Loucy (cell line): ENCODE measurements around the gene H2BW1.
"Not testable (repeated sequence)": the region's sequence is repeated elsewhere in the genome, so short reads cannot be mapped to it uniquely, and the experiment has no call there.

Experiments
- H2AFZ ChIP-seq: fragments of 200-600 bp; sonication (generic); 2 replicates; pipeline ENCODE4 v1.6.0; 2016; ENCODE audit warnings: antibody characterized with exemption, mild to moderate bottlenecking, low read length, moderate library complexity
- H3F3A ChIP-seq: fragments of 200-600 bp; 2 replicates; pipeline ENCODE4 v1.6.0; 2016; ENCODE audit warnings: antibody characterized with exemption, low read depth, mild to moderate bottlenecking
- H3K27me3 ChIP-seq: fragments of 200-600 bp; sonication (generic); 2 replicates; pipeline ENCODE4 v1.6.1; 2014; ENCODE audit warnings: low read length, mild to moderate bottlenecking; ENCODE audit not compliant: insufficient read depth, poor library complexity, severe bottlenecking
- H3K36me3 ChIP-seq: fragments of 200-600 bp; sonication (generic); 2 replicates; pipeline ENCODE4 v1.6.1; 2016; ENCODE audit warnings: low read length; ENCODE audit not compliant: insufficient read depth
- H3K4me1 ChIP-seq: fragments of 200-600 bp; sonication (generic); 2 replicates; pipeline ENCODE4 v1.5.1; 2014; ENCODE audit warnings: low read length, mild to moderate bottlenecking; ENCODE audit not compliant: insufficient read depth, poor library complexity, severe bottlenecking
- H3K4me2 ChIP-seq: fragments of 200-600 bp; sonication (generic); 2 replicates; pipeline ENCODE4 v1.6.0; 2014; ENCODE audit warnings: antibody characterized with exemption, low read length, low read depth, mild to moderate bottlenecking; ENCODE audit not compliant: poor library complexity, severe bottlenecking
- H3K4me3 ChIP-seq: fragments of 200-600 bp; sonication (generic); 2 replicates; pipeline ENCODE4 v1.5.1; 2014; ENCODE audit warnings: low read length, mild to moderate bottlenecking, mixed read lengths; ENCODE audit not compliant: poor library complexity, severe bottlenecking
- H3K79me2 ChIP-seq: fragments of 200-600 bp; sonication (generic); 2 replicates; pipeline ENCODE4 v1.6.1; 2014; ENCODE audit warnings: low read length; ENCODE audit not compliant: insufficient read depth
- H3K9ac ChIP-seq: fragments of 200-600 bp; sonication (generic); 2 replicates; pipeline ENCODE4 v1.6.0; 2014; ENCODE audit warnings: mild to moderate bottlenecking, low read depth, low read length, moderate library complexity; ENCODE audit not compliant: poor library complexity, severe bottlenecking
- H3K9me2 ChIP-seq: fragments of 200-600 bp; sonication (generic); replicated peaks from 2 replicates; pipeline ENCODE4 v1.6.1; 2016; ENCODE audit warnings: low read depth, low read length, mixed read lengths
- H3K9me3 ChIP-seq: fragments of 200-600 bp; sonication (generic); 2 replicates; pipeline ENCODE4 v1.6.1; 2014; ENCODE audit warnings: mild to moderate bottlenecking, antibody characterized with exemption, low read length, low read depth; ENCODE audit not compliant: insufficient read depth
- H4K20me1 ChIP-seq: fragments of 200-600 bp; sonication (generic); 2 replicates; pipeline ENCODE4 v1.6.0; 2014; ENCODE audit warnings: antibody characterized with exemption, low read length, mild to moderate bottlenecking; ENCODE audit not compliant: insufficient read depth, poor library complexity, severe bottlenecking
- EZH2phosphoT487 ChIP-seq: fragments of 200-600 bp; IDR thresholded peaks from 2 replicates; pipeline ENCODE4 v1.6.1; 2018; ENCODE audit warnings: antibody characterized with exemption, mild to moderate bottlenecking, moderate library complexity, borderline replicate concordance
- TF ChIP-seq, protein P1 (sequence below): fragments of 200-600 bp; sonication (generic); conservative IDR thresholded peaks from 2 replicates; pipeline ENCODE4 v1.5.1; 2014; ENCODE audit warnings: mild to moderate bottlenecking, antibody characterized with exemption, low read length

Gene H2BW1, protein sequence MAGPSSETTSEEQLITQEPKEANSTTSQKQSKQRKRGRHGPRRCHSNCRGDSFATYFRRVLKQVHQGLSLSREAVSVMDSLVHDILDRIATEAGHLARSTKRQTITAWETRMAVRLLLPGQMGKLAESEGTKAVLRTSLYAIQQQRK

DNA sequence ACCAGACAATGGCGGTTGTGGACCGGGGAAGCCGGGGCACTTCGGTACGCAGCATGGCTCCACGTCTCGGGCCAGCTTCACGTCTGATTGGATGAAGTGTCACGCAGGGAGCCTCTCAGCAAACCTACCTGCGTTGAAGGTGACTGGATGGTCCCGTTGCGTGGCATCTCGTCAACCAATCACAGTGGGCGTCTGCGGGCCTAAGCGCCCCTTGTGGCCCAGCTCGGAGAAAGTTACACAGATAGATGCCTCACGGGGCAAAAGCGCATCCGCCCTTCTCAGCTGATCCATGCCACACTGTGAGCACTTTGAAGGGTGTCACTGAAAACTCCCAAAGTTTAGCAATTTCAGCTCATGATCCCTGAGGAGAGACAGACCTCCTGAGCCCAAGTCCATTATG is at the start of gene H2BW1:
Gene H2BW1 (minus strand): TSS at position 103 of the 400 bp plus-strand sequence. CDS start 132 bp downstream, outside the sequence.
- no peaks in the 10 kb centered on the region for H3F3A ChIP-seq
- H3K4me3 ChIP-seq, result no peak within 1 kb of the TSS
- TF ChIP-seq, protein P1, sequence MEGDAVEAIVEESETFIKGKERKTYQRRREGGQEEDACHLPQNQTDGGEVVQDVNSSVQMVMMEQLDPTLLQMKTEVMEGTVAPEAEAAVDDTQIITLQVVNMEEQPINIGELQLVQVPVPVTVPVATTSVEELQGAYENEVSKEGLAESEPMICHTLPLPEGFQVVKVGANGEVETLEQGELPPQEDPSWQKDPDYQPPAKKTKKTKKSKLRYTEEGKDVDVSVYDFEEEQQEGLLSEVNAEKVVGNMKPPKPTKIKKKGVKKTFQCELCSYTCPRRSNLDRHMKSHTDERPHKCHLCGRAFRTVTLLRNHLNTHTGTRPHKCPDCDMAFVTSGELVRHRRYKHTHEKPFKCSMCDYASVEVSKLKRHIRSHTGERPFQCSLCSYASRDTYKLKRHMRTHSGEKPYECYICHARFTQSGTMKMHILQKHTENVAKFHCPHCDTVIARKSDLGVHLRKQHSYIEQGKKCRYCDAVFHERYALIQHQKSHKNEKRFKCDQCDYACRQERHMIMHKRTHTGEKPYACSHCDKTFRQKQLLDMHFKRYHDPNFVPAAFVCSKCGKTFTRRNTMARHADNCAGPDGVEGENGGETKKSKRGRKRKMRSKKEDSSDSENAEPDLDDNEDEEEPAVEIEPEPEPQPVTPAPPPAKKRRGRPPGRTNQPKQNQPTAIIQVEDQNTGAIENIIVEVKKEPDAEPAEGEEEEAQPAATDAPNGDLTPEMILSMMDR, result no peak
- TF ChIP-seq EZH2phosphoT487, result no peak
- H3K79me2 ChIP-seq, result no peaks in the 10 kb centered on the region
- H3K4me2 ChIP-seq, result no peak within 1 kb of the TSS
- no peaks in the 10 kb centered on the region for H3K9me2 ChIP-seq
- H3K9ac ChIP-seq, result no peak within 1 kb of the TSS
- no peak within 1 kb of the TSS for H2AFZ ChIP-seq
- H3K4me1 ChIP-seq, result no peaks in the 10 kb centered on the region
- no peaks in the 10 kb centered on the region for H3K27me3 ChIP-seq
- no peaks in the 10 kb centered on the region for H3K9me3 ChIP-seq
- H3K36me3 ChIP-seq, result no peaks in the 10 kb centered on the region
- H4K20me1 ChIP-seq, result no peaks in the 10 kb centered on the region

DNA sequence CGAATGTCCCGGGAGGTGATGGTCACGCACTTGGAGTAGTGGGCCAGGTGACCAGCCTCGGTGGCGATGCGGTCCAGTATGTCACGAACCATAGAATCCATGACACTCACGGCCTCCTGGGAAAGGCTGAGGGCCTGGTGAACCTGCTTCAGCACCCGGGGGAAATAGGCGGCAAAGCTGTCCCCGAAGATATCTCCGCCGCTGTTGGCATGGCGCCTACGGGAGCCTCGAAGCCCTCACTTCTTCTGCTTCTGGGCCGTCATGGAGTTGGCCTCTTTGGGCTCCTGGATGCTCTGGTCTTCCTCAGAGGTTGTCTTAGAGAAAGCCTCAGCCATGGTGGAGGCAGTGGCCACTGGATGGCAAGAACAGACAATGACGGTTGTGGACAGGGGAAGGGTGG is 49.1 kb upstream of the H2BW1 start:
- H3K27me3 ChIP-seq, H3K4me2 ChIP-seq, H3K4me3 ChIP-seq, H3K79me2 ChIP-seq, H3K9me3 ChIP-seq, H3F3A ChIP-seq, H3K9ac ChIP-seq, H4K20me1 ChIP-seq, H3K4me1 ChIP-seq, H3K36me3 ChIP-seq, H3K9me2 ChIP-seq, H2AFZ ChIP-seq: not testable (repeated sequence)

GRCh38 chrX:104054956-104055355 is 41.4 kb upstream of the H2BW1 start:
- H3K9me3 ChIP-seq, H3K4me1 ChIP-seq, H4K20me1 ChIP-seq: not testable (repeated sequence)

DNA sequence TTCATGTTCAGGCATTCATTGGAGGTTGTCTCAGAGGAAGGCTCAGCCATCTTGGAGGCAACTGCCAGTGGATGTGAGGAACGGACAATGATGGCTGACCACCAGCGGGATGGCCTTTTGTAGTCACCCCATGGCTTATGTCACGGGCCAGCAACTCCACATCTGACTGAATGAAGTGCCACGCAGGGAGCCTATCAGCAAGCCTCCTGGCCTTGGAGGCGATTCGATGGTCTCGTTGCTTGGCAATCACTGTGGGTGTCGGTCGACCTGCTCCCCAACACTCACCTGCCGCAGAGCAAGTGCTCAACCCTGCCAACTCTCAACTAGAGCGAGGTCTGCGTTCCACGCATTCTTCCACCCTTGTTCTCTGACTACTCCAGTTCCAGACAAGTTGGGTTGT is 33.7 kb upstream of the H2BW1 start:
- no peak overlapping the region for H3K4me2 ChIP-seq
- no peak overlapping the region for H2AFZ ChIP-seq
- H3K9me3 ChIP-seq, result no peaks in the 10 kb centered on the region
- H3K79me2 ChIP-seq, result no peaks in the 10 kb centered on the region
- H3K27me3 ChIP-seq, result no peaks in the 10 kb centered on the region
- H3K36me3 ChIP-seq, result no peaks in the 10 kb centered on the region
- no peaks in the 10 kb centered on the region for H3K9me2 ChIP-seq
- H3K4me1 ChIP-seq, result no peaks in the 10 kb centered on the region
- H3K9ac ChIP-seq, result no peak overlapping the region
- H3F3A ChIP-seq, result no peaks in the 10 kb centered on the region
- TF ChIP-seq, protein P1, result no peak
- no peak for TF ChIP-seq EZH2phosphoT487
- H4K20me1 ChIP-seq, result no peaks in the 10 kb centered on the region
- H3K4me3 ChIP-seq, result no peak overlapping the region

More at GRCh38 chrX:104054956-104055355, 41.4 kb upstream of the H2BW1 start:
- not testable (repeated sequence) for H3K36me3 ChIP-seq, H3K9me2 ChIP-seq, H3F3A ChIP-seq, H2AFZ ChIP-seq, H3K4me3 ChIP-seq, H3K79me2 ChIP-seq, H3K9ac ChIP-seq, H3K4me2 ChIP-seq, H3K27me3 ChIP-seq
